Measurements from ENCODE around the gene ACO1.

Gene ACO1

DNA sequence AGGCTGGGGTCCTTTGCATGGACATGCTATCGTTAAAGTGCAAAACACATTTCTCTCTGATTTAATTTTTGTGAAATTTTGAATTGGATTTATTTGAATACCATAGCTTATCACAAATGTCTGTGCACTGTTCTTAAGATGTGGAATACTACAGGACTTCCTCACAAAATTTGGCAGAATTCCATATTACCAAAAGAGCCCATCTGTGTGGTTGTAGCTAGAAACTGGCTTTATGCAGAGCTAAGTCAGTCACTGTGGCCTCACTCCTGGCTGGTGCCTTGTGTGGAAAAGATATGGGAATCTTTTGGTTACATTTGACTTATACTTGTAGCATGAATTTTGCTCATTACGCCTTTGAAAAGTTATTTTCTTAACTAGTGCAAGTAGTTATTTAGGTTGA is 35.5 kb downstream of the ACO1 start:
- no peak for DNase-seq (ENCODE audit: low read depth, low spot score)

GRCh38 chr9:32422237-32422806 is 37.9 kb downstream of the ACO1 start:
- DNase-seq (ENCODE audit: low read depth, low spot score): no peak

DNA sequence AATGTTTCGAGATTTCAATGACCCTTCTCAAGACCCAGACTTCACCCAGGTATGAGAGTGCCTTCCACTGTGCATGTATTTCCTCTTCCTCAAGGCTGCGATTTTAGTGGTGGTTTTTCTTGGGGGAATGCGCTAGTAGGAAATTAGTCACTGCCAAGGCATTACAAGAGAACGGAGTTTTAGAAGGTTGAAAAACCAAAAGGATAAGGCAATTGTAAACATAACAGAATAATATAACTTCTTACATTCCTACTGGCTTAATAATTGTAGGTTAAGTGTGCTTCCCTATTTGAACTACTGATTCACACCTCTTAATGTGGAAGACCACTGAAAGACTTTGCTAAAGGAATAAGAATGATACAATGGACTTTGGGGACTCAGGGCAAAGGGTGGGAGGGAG is 38.9 kb downstream of the ACO1 start:
- DNase-seq (ENCODE audit: low read depth, low spot score): no peak

- no peak for DNase-seq (ENCODE audit: low read depth, low spot score)
Measured at GRCh38 chr9:32424616-32425015, 40.2 kb downstream of the ACO1 start.

DNA sequence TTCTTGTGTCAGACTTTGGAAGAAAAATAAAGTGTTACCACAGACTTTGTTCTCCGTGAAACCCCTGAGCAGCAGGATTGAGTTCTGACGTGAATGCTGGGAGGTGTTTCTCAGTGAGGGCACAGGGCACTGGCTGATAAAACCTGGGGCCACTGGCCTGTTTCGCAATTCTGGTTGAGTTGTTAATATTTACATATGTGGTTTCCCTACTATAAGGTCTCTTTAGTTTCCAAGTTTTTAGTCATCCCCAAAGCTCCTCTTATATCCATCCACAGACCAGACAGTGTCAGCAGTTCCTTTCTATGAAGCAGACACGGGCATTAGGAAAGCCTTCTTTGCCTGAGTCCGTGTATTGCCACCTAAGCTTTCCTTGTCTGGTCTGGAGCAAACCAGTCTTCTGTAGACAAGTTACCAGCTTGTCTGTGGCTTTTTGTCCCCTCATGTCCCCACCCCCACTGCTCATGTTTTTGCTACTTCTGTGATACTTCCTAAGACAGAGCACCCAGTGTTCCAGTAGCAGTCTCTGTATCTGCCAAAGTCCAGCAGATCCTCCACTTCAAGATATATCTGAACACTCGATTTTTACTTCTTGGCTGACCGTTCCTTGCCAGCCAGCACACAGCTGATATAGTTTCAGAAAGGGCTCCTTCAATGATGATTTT is 42.0 kb downstream of the ACO1 start:
- peak; percentile 70 for DNase-seq (ENCODE audit: low read depth, low spot score)

GRCh38 chr9:32427111-32427873 is 42.8 kb downstream of the ACO1 start:
- no peak for DNase-seq (ENCODE audit: low read depth, low spot score)

- no peak for DNase-seq (ENCODE audit: low read depth, low spot score)
Measured at GRCh38 chr9:32430720-32431119, 46.3 kb downstream of the ACO1 start.

GRCh38 chr9:32431196-32431595 is 46.8 kb downstream of the ACO1 start:
- DNase-seq (ENCODE audit: low read depth, low spot score): no peak

- no peak for DNase-seq (ENCODE audit: low read depth, low spot score)
Measured at GRCh38 chr9:32431940-32432555, 47.6 kb downstream of the ACO1 start.

- DNase-seq (ENCODE audit: low read depth, low spot score): no peak
Measured at GRCh38 chr9:32434892-32435291, 50.4 kb downstream of the ACO1 start.

DNA sequence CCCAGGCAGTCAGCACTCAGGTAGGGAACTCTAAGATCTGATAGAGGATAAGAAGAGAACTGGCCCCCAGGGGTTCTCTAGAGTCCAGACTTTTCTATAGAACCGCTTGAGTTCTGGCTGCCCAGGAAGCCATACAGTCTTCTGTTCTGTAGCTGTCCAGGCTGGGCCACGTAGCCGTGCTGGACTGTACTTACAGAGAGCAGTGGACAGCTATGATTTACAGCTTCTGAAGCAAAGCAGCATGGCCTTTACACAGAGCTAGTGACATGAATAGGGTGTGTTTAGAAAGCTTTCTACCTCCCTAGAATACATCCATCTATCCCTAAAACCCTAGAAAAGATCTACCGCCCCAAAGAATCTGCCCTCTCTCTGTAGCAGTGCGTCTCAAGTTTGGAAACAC is 57.2 kb downstream of the ACO1 start:
- DNase-seq (ENCODE audit: low read depth, low spot score): no peak

DNA sequence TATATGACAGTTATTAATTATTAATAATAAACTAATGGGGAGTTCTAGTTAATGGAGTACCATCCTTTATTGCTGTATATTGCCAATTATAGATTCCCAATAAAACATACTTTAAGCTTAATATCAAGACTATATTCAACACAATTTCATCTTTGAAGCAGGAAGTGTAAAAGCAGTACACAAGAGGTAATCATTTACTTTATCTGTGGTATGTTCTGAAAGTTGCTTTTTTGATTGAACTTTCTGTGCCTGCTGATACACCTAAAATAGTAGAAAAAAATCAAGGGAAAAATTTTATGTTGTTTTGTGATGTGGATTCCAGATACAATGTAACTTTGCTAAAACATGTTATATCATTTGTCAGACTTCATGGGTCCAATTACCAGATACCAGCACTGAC is 58.0 kb downstream of the ACO1 start:
- no peak for DNase-seq (ENCODE audit: low read depth, low spot score)

DNA sequence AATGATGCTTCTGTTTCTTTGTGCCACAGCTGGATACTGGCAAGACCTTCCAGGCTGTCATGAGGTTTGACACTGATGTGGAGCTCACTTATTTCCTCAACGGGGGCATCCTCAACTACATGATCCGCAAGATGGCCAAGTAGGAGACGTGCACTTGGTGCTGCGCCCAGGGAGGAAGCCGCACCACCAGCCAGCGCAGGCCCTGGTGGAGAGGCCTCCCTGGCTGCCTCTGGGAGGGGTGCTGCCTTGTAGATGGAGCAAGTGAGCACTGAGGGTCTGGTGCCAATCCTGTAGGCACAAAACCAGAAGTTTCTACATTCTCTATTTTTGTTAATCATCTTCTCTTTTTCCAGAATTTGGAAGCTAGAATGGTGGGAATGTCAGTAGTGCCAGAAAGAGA is 65.5 kb downstream of the ACO1 start:
- no peak for DNase-seq (ENCODE audit: low read depth, low spot score)

- DNase-seq (ENCODE audit: low read depth, low spot score): no peak
Measured at GRCh38 chr9:32454280-32454679, 69.8 kb downstream of the ACO1 start.

- no peak for DNase-seq (ENCODE audit: low read depth, low spot score)
Measured at GRCh38 chr9:32455738-32456137, 71.3 kb downstream of the ACO1 start.

DNA sequence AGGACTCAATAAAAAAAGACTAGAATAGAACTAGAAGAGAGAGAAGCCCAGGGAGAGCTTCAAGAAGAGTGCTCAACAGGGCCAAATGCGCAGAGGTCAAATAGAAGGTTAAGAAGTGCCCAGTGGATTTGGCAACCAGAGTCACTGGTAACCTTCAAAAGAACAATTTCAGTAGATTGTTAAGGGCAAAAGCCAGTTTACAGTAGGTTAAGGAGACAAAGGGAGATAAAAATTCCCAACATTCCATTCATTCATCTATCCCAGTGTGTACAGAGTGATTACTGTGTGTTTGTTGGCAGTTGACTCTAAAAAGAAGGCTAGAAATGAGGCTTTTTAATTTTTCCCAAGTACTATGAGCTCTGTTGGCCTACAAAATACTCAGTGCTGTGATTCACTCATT is 72.1 kb downstream of the ACO1 start:
- DNase-seq (ENCODE audit: low read depth, low spot score): no peak

DNA sequence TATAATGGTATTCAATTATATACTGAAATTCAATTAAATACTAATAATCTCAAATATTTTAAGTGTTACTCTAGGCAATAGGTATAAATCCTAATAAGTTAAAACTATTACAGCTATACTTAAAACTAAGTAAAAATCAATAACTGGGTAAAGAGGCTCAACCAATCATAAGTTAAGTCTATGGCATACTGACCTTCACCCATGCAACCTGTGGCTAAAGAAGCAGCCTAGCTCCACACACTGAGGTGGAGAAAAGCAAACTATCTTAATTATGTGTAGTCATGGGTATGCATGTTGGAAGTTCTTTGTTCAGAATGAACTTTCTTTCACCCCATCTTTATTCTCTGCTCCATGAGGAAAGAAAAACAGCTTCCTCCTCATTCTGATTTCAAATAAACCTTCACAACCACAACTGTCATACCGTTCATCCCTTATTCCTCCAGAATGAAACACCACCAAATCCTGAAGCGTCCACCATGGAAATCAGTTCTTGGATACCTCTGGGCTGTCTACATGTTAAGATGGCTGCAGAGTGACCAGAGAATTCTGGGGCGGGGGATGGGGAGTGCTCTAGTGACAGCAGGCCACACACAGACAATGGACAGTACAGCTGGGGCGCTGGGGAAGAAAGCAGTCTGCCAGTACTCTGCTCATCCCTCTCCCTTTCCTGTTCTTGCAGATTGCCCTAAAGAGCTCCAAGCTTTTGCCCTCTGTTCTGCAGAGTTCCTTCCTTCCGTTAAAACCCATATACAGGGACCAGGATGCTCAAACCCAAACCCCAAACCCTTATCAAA is 79.3 kb downstream of the ACO1 start:
- no peak for DNase-seq (ENCODE audit: low read depth, low spot score)

DNA sequence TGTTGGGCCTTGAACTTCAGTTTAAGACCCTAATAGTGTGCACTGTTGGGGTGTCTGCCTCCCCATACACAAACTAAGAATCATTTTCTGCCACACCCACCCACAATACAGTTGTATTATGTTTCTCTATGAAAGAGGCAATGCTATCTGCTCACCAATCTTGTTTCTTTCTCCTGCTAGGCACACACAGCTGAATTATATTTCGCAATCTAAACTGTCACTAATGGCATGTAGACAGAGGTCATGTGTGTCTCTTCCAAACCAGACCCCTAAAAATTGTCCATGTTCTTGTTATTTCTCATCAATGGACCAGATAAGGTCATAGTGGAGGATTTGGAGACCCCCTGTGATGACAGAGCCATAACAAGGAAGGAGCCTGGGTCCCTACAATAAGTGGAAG is 84.3 kb downstream of the ACO1 start:
- DNase-seq (ENCODE audit: low read depth, low spot score): no peak

DNA sequence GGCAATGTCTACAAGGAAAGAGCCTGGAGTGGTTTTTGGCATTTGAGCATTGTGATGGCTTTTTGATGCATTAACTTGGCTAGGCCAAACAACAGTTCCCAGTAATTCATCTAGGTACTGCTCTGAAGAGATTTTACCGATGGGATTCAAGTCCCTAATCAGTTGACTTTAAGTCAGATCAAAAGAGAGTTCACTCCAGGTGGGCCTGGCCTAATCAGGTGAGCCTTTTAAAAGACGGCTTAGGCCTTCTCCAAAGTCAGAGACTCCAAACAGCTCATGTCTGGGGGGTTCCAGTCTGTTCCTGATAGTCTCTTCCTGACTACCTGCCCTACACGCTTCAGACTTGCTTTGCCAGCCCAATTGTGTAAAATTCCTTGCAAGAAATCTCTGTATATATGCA is 87.9 kb downstream of the ACO1 start:
- no peak for DNase-seq (ENCODE audit: low read depth, low spot score)

- DNase-seq (ENCODE audit: low read depth, low spot score): no peak
Measured at GRCh38 chr9:32483343-32483742, 98.9 kb downstream of the ACO1 start.

GRCh38 chr9:32486839-32487562 is 102.6 kb downstream of the ACO1 start:
- DNase-seq (ENCODE audit: low read depth, low spot score): no peak
